ENCODE data around the gene SDR42E2. TPM values are rescaled to one million over a fixed set of nuclear protein-coding genes. Genes with fewer than 3 reads are reported as not detected.
"Not testable (repeated sequence)": the region's sequence is repeated elsewhere in the genome, so short reads cannot be mapped to it uniquely, and the experiment has no call there.

The SDR42E2 gene
- total RNA-seq, 4 donors from 2014 or later, result not detected

DNA sequence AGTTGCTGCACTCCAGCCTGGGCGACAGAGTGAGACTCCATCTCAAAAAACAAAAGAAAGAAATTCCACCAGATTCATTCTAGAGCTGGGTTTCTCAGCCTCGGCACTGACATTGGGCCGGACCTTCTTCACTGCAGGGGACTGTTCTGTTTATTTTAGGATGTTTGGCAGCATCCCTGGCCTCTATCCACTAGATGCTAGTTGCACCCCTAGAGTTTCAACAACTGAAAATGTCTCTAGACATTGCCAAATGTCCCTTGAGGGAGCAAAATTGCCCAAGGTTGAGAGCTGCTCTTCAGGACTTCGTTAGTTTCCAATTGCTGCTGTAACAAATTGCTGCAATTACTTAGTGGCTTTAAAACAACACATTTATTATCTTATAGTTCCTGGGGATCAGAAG, 50.9 kb downstream of the SDR42E2 start:
- peaks cover 0 to 73% (median 8%) of the 10 kb centered on the region in 3 donors for H3K4me1 ChIP-seq
- H3K9me3 ChIP-seq, result no peaks in the 10 kb centered on the region
- no peak overlapping the region for H3K4me3 ChIP-seq
- TF ChIP-seq, protein P1, sequence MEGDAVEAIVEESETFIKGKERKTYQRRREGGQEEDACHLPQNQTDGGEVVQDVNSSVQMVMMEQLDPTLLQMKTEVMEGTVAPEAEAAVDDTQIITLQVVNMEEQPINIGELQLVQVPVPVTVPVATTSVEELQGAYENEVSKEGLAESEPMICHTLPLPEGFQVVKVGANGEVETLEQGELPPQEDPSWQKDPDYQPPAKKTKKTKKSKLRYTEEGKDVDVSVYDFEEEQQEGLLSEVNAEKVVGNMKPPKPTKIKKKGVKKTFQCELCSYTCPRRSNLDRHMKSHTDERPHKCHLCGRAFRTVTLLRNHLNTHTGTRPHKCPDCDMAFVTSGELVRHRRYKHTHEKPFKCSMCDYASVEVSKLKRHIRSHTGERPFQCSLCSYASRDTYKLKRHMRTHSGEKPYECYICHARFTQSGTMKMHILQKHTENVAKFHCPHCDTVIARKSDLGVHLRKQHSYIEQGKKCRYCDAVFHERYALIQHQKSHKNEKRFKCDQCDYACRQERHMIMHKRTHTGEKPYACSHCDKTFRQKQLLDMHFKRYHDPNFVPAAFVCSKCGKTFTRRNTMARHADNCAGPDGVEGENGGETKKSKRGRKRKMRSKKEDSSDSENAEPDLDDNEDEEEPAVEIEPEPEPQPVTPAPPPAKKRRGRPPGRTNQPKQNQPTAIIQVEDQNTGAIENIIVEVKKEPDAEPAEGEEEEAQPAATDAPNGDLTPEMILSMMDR (IDR thresholded peaks at IDR 0.05), result no peak
- TF ChIP-seq POLR2AphosphoS5 (IDR thresholded peaks at IDR 0.05) (no peak), EP300 (IDR thresholded peaks at IDR 0.05) (no peak), POLR2A (IDR thresholded peaks at IDR 0.05) (no peak)
- no peak overlapping the region for H3K27ac ChIP-seq
- 69 to 85% methylated on average over 2 to 4 of the region's 4 CpGs for WGBS, 2 donors (ENCODE audit: low coverage in 1 of 2)
- H3K27me3 ChIP-seq, result no peaks in the 10 kb centered on the region
- ATAC-seq, result peak; percentile 60
- peaks cover 0 to 37% of the 10 kb centered on the region in 2 donors for H3K36me3 ChIP-seq

DNA sequence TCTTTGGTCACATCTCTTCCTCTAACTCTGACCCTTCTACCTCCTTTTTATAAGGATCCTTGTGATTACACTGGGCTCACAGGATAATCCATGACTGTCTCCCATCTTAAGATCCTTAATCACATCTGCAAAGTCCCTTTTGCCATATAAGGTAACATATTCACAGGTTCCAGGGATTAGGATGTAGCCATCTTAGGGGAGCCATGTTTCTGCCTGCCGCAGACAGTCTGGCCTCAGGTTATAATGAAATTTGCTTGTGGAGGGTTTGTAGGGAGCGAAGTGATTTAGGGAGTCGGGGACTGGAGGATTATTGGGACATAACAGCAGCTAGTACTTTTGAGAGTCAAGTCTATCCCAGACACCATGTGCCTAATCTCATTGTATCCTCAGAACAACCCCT, 51.5 kb downstream of the SDR42E2 start:
- peaks cover 0 to 73% (median 8%) of the 10 kb centered on the region in 3 donors for H3K4me1 ChIP-seq
- no peak overlapping the region for H3K27ac ChIP-seq

DNA sequence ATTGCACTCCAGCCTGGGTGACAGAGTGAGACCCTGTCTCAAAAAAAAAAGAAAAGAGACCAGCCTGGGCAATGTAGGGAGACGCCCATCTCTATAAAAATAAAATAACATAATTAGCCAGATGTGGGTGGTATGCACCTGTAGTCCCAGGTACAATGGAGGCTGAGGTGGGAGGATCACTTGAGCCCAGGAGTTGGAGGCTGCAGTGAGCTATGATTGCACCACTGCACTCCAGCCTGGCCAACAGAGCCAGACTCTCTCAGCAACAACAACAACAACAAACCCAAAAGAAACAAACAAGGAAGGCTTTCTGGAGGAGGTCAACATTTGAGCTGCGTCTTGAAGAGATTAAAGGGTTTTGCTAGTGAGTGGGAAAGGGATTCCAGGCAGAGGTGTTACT, 52.1 kb downstream of the SDR42E2 start:
- Histone ChIP-seq H3K9me3 (no peaks in the 10 kb centered on the region), H3K27ac (no peak overlapping the region), H3K27me3 (no peaks in the 10 kb centered on the region), H3K4me1 (peaks cover 0 to 68% (median 8%) of the 10 kb centered on the region in 3 donors), H3K36me3 (peaks cover 0 to 37% of the 10 kb centered on the region in 2 donors), H3K4me3 (no peak overlapping the region)
- TF ChIP-seq EP300 (IDR thresholded peaks at IDR 0.05) (no peak), POLR2AphosphoS5 (IDR thresholded peaks at IDR 0.05) (no peak), POLR2A (IDR thresholded peaks at IDR 0.05) (no peak)
- TF ChIP-seq, protein P1 (IDR thresholded peaks at IDR 0.05), result no peak
- 89 to 100% methylated on average over 1 to 2 of the region's 2 CpGs for WGBS, 2 donors (ENCODE audit: low coverage in 1 of 2)
- ATAC-seq, result no peak

More for the DNA sequence above, 51.5 kb downstream of the SDR42E2 start:
- ATAC-seq, result no peak
- TF ChIP-seq, protein P1 (IDR thresholded peaks at IDR 0.05), result no peak
- TF ChIP-seq EP300 (IDR thresholded peaks at IDR 0.05) (no peak), POLR2AphosphoS5 (IDR thresholded peaks at IDR 0.05) (no peak), POLR2A (IDR thresholded peaks at IDR 0.05) (no peak)
- Histone ChIP-seq H3K36me3 (peaks cover 0 to 37% of the 10 kb centered on the region in 2 donors), H3K4me3 (no peak overlapping the region), H3K27me3 (no peaks in the 10 kb centered on the region), H3K9me3 (no peaks in the 10 kb centered on the region)
- 92 to 95% methylated on average over 3 of the region's 3 CpGs for WGBS, 2 donors (ENCODE audit: low coverage in 1 of 2)

DNA sequence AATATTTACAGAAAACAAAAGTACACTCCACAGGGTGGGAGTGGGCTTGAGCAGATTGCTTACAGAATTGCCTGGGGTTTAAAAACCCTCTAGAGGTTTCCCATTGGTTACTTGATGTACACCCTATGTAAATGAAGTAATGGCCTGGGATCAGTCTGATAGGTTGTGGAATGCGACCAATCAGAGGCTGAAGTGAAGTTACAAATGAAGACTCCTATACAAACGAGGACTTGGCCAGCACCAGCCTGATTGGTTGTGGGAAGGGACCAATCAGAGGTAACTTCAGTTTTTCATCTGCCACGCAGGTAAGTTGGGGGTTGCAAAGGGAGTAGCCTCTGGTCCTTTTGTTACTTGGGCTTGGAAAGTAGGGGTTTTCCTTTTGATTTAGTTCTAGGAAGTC, 52.6 kb downstream of the SDR42E2 start:
- no peak for TF ChIP-seq POLR2AphosphoS5 (IDR thresholded peaks at IDR 0.05)
- no peak for TF ChIP-seq POLR2A (IDR thresholded peaks at IDR 0.05)
- TF ChIP-seq EP300 (IDR thresholded peaks at IDR 0.05), result no peak
- TF ChIP-seq, protein P1 (IDR thresholded peaks at IDR 0.05), result no peak
- no peaks in the 10 kb centered on the region for H3K9me3 ChIP-seq
- H3K4me1 ChIP-seq, result peaks cover 0 to 65% (median 8%) of the 10 kb centered on the region in 3 donors
- H3K27me3 ChIP-seq, result no peaks in the 10 kb centered on the region
- H3K36me3 ChIP-seq, result peaks cover 0 to 38% of the 10 kb centered on the region in 2 donors
- no peak overlapping the region for H3K4me3 ChIP-seq
- no peak overlapping the region for H3K27ac ChIP-seq
- 58 to 90% methylated on average over 2 to 3 of the region's 3 CpGs for WGBS, 2 donors (ENCODE audit: low coverage in 1 of 2)
- no peak for ATAC-seq

DNA sequence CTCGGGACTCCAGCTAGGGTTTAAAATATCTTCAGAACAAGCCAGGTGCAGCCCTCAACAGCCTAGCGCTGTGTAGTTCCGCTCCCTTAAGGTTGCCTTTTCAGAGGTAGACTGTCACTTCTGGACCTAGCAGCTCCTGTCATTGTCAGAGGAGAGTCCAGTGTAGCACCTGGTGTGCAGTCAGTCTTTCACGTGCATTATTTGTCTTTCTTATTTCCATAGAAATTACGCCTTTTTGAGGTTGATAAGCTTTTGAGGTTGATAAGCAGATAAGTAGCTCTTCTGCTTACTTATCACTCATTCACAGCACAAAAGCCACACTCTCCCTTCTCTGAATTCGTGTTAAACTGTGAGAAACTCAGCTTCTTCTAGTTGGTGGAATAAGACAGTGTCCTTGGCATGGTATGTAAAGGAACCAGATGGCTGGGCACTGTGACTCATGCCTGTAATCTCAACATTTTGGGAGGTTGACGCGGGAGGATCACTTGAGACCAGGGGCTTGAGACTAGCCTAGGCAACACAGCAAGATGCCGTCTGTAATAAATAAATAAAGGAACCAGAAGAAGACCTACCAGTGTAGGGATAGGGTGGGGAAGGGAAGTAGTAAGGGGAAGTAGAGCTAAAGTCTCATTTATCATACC, 54.0 kb downstream of the SDR42E2 start:
- H3K27me3 ChIP-seq, result no peaks in the 10 kb centered on the region
- no peak overlapping the region for H3K27ac ChIP-seq
- H3K4me3 ChIP-seq, result no peak overlapping the region
- no peaks in the 10 kb centered on the region for H3K9me3 ChIP-seq
- H3K4me1 ChIP-seq, result peaks cover 0 to 65% (median 3%) of the 10 kb centered on the region in 3 donors
- 87 to 91% methylated on average over 7 to 9 of the region's 9 CpGs for WGBS, 2 donors (ENCODE audit: low coverage in 1 of 2)
- H3K36me3 ChIP-seq, result peaks cover 0 to 48% of the 10 kb centered on the region in 2 donors
- ATAC-seq, result no peak
- TF ChIP-seq, protein P1 (IDR thresholded peaks at IDR 0.05), result no peak
- TF ChIP-seq POLR2A (IDR thresholded peaks at IDR 0.05) (no peak), EP300 (IDR thresholded peaks at IDR 0.05) (no peak)

DNA sequence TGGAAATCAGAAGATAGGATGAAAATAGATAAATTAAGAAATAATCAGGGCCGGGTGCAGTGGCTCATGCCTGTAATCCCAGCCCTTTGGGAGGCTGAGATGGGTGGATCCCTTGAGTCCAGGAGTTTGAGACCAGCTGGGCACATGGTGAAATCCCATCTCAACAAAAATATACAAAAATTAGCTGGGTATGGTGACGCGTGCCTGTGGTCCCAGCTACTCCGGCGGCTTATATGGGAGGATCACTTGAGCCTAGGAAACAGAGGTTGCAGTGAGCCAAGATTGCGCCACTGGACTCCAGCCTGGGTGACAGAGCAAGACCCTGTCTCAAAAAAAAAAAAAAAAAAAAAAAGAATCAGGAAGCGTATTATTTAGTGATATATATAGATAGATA, 54.5 kb downstream of the SDR42E2 start:
- 75 to 100% methylated on average over 1 to 2 of the region's 7 CpGs for WGBS, 2 donors (ENCODE audit: low coverage in 1 of 2)
- not testable (repeated sequence) for H3K27ac ChIP-seq, H3K4me3 ChIP-seq, ATAC-seq, H3K27me3 ChIP-seq, H3K9me3 ChIP-seq
- H3K4me1 ChIP-seq, result peaks cover 0 to 65% (median 3%) of the 10 kb centered on the region in 3 donors
- peaks cover 0 to 48% of the 10 kb centered on the region in 2 donors for H3K36me3 ChIP-seq
